ENCODE data around the gene RAB23. TPM values are rescaled to one million over a fixed set of nuclear protein-coding genes. Genes with fewer than 3 reads are reported as not detected.

Gene RAB23
- total RNA-seq: 100 to 1,000 TPM in 1 of 4 donors, 10 to 100 TPM in 3; 57.8 to 102 (median 70.3) TPM

- Histone ChIP-seq H3K27ac (replicated peaks in 1 of 4) (peak within 1 kb of the TSS; percentile 91 to 96 (median 94)), H3K36me3 (no peaks in the 10 kb centered on the region), H3K27me3 (no peaks in the 10 kb centered on the region), H3K4me1 (peaks cover 6 to 34% (median 30%) of the 10 kb centered on the region in 4 donors), H3K9me3 (no peaks in the 10 kb centered on the region), H3K4me3 (peak within 1 kb of the TSS; percentile 81 to 97 (median 91))
- DNase-seq (ENCODE audit: extremely low spot score): peak; percentile 93
- WGBS: under 1% methylated on average over 51 of the region's 69 CpGs
- intact Hi-C loops (cut with DNase I): loop anchor here (5.0 kb wide), 2 partner anchors 35 to 50 kb away; partner anchors contain the start of gene BAG2
- TF ChIP-seq POLR2AphosphoS5 (IDR thresholded peaks at IDR 0.05): peak; percentile 94 to 98
- no peak for TF ChIP-seq CTCF (IDR thresholded peaks at IDR 0.05)
- no peak for TF ChIP-seq EP300 (IDR thresholded peaks at IDR 0.05)
- peak; percentile 88 for TF ChIP-seq POLR2A (IDR thresholded peaks at IDR 0.05; ENCODE audit: low read depth)
Measured at GRCh38 chr6:57221936-57222742, at the start of gene RAB23. Gene RAB23 (minus strand): TSS chr6:57222307. CDS start chr6:57210380, 11,927 bp downstream.

- Histone ChIP-seq H3K27ac (replicated peaks in 1 of 4) (peak overlapping the region; percentile 65 to 90 (median 73)), H3K4me3 (no peak overlapping the region), H3K4me1 (peaks cover 5 to 42% (median 40%) of the 10 kb centered on the region in 4 donors), H3K9me3 (no peaks in the 10 kb centered on the region), H3K36me3 (no peaks in the 10 kb centered on the region), H3K27me3 (no peaks in the 10 kb centered on the region)
- intact Hi-C loops (cut with DNase I): no loop called here
- TF ChIP-seq POLR2AphosphoS5 (IDR thresholded peaks at IDR 0.05): no peak
- no peak for TF ChIP-seq POLR2A (IDR thresholded peaks at IDR 0.05; ENCODE audit: low read depth)
- no peak for TF ChIP-seq CTCF (IDR thresholded peaks at IDR 0.05)
- TF ChIP-seq EP300 (IDR thresholded peaks at IDR 0.05): no peak
- DNase-seq (ENCODE audit: extremely low spot score): no peak
Measured at GRCh38 chr6:57268294-57268640, 46.2 kb upstream of the RAB23 start.

GRCh38 chr6:57267586-57268293 lies 45.6 kb upstream of the RAB23 start:
- H3K4me1 ChIP-seq: peaks cover 5 to 47% (median 46%) of the 10 kb centered on the region in 4 donors
- H3K36me3 ChIP-seq: no peaks in the 10 kb centered on the region
- peak overlapping the region; percentile 65 to 90 (median 73) for H3K27ac ChIP-seq (replicated peaks in 1 of 4)
- H3K27me3 ChIP-seq: no peaks in the 10 kb centered on the region
- intact Hi-C loops (cut with DNase I): no loop called here
- 62% methylated on average over 9 of the region's 10 CpGs for WGBS
- no peak overlapping the region for H3K4me3 ChIP-seq
- no peak for DNase-seq (ENCODE audit: extremely low spot score)
- no peaks in the 10 kb centered on the region for H3K9me3 ChIP-seq
- TF ChIP-seq EP300 (IDR thresholded peaks at IDR 0.05) (no peak), POLR2A (IDR thresholded peaks at IDR 0.05; ENCODE audit: low read depth) (no peak), POLR2AphosphoS5 (IDR thresholded peaks at IDR 0.05) (peak; percentile 59 to 60), CTCF (IDR thresholded peaks at IDR 0.05) (peak; percentile 42 to 49 (median 46))

- DNase-seq (ENCODE audit: extremely low spot score): no peak
- no peaks in the 10 kb centered on the region for H3K27me3 ChIP-seq
- no peak overlapping the region for H3K4me3 ChIP-seq
- H3K27ac ChIP-seq (replicated peaks in 1 of 4): peak overlapping the region; percentile 38 to 90 (median 52)
- 15% methylated on average over 1 of the region's 1 CpG for whole genome bisulfite sequencing
- TF ChIP-seq EP300 (IDR thresholded peaks at IDR 0.05): no peak
- TF ChIP-seq POLR2AphosphoS5 (IDR thresholded peaks at IDR 0.05): no peak
- TF ChIP-seq CTCF (IDR thresholded peaks at IDR 0.05): no peak
- no peak for TF ChIP-seq POLR2A (IDR thresholded peaks at IDR 0.05; ENCODE audit: low read depth)
- peaks cover 5 to 65% (median 63%) of the 10 kb centered on the region in 4 donors for H3K4me1 ChIP-seq
- no peaks in the 10 kb centered on the region for H3K9me3 ChIP-seq
- H3K36me3 ChIP-seq: no peaks in the 10 kb centered on the region
- intact Hi-C loops (cut with DNase I): no loop called here
Measured at GRCh38 chr6:57265755-57266221, 43.7 kb upstream of the RAB23 start.
